Neuronal stem cell (in vitro differentiated cells): ENCODE results near the gene FAM53A.
"Not testable (repeated sequence)": the region's sequence is repeated elsewhere in the genome, so short reads cannot be mapped to it uniquely, and the experiment has no call there.

ENCODE experiments used
- DNase-seq: peaks from one replicate; pipeline ENCODE4 v3.0.0-alpha.2; 2013; ENCODE audit warnings: low spot score
- H2AFZ ChIP-seq: one replicate; pipeline ENCODE4 v1.6.1; 2013; ENCODE audit warnings: mild to moderate bottlenecking, low read length, inconsistent platforms
- H2AK5ac ChIP-seq: 2 replicates; pipeline ENCODE4 v1.6.1; 2013; ENCODE audit warnings: low read depth, mild to moderate bottlenecking, inconsistent platforms, low read length, moderate library complexity, mixed read lengths
- H2BK120ac ChIP-seq: 2 replicates; pipeline ENCODE4 v1.6.1; 2013; ENCODE audit warnings: low read depth, mild to moderate bottlenecking, inconsistent platforms, low read length, moderate library complexity, mixed read lengths
- H2BK12ac ChIP-seq: one replicate; pipeline ENCODE4 v1.6.1; 2013; ENCODE audit warnings: low read length, inconsistent platforms
- H2BK15ac ChIP-seq: 2 replicates; pipeline ENCODE4 v1.6.1; 2013; ENCODE audit warnings: mild to moderate bottlenecking, low read length, inconsistent platforms, mixed read lengths
- H2BK5ac ChIP-seq: one replicate; pipeline ENCODE4 v1.6.1; 2013; ENCODE audit warnings: inconsistent platforms, mild to moderate bottlenecking, low read length, moderate library complexity
- H3K14ac ChIP-seq: one replicate; pipeline ENCODE4 v1.6.1; 2013; ENCODE audit warnings: low read length, inconsistent platforms
- H3K18ac ChIP-seq: 2 replicates; pipeline ENCODE4 v1.6.1; 2013; ENCODE audit warnings: low read length, inconsistent platforms
- H3K23ac ChIP-seq: 2 replicates; pipeline ENCODE4 v1.6.1; 2013; ENCODE audit warnings: low read depth, mild to moderate bottlenecking, mixed read lengths, low read length, inconsistent platforms; ENCODE audit not compliant: poor library complexity
- H3K27ac ChIP-seq: replicated peaks from 3 replicates; pipeline ENCODE4 v1.5.1; 2013; ENCODE audit warnings: low read length, inconsistent platforms
- H3K27me3 ChIP-seq, 3 experiments: 2 replicates each; pipeline ENCODE4 v1.6.1; 2013; ENCODE audit warnings: low read length in 3 of 3, mild to moderate bottlenecking in 2 of 3, inconsistent platforms in 1 of 3, low read depth in 1 of 3, mixed read lengths in 1 of 3, moderate library complexity in 1 of 3; ENCODE audit not compliant: control insufficient read depth in 3 of 3, insufficient read depth in 3 of 3
- H3K36me3 ChIP-seq, 2 donors: replicated peaks in 1 of 2; 2 replicates each; pipeline ENCODE4 v1.6.1; 2013; ENCODE audit warnings: low read length in 2 of 2; ENCODE audit not compliant: control insufficient read depth in 2 of 2, insufficient read depth in 2 of 2
- H3K4ac ChIP-seq: 2 replicates; pipeline ENCODE4 v1.6.1; 2013; ENCODE audit warnings: inconsistent platforms, mild to moderate bottlenecking, low read length, moderate library complexity
- H3K4me1 ChIP-seq, 2 donors: 1 replicate in 1 of 2; 2 replicates in 1 of 2; pipeline ENCODE4 v1.6.1; 2013; ENCODE audit warnings: low read length in 2 of 2, low read depth in 1 of 2; ENCODE audit not compliant: control insufficient read depth in 2 of 2, insufficient read depth in 1 of 2
- H3K4me2 ChIP-seq: one replicate; pipeline ENCODE4 v1.6.1; 2013; ENCODE audit warnings: mild to moderate bottlenecking, low read length, inconsistent platforms; ENCODE audit not compliant: insufficient read depth, poor library complexity, severe bottlenecking
- H3K4me3 ChIP-seq, 2 donors: 2 replicates each; pipeline ENCODE4 v1.5.1; 2013; ENCODE audit warnings: low read length in 2 of 2, mild to moderate bottlenecking in 2 of 2, inconsistent platforms in 1 of 2, moderate library complexity in 1 of 2
- H3K79me1 ChIP-seq: one replicate; pipeline ENCODE4 v1.6.1; 2013; ENCODE audit warnings: low read depth, mild to moderate bottlenecking, inconsistent platforms, low read length, moderate library complexity
- H3K9ac ChIP-seq: one replicate; pipeline ENCODE4 v1.6.1; 2013; ENCODE audit warnings: mild to moderate bottlenecking, low read depth, low read length, inconsistent platforms; ENCODE audit not compliant: poor library complexity
- H3K9me3 ChIP-seq, 2 donors: replicated peaks in 1 of 2; 2 replicates each; pipeline versions ENCODE3 to v1.6.1; 2013; ENCODE audit warnings: low read length in 2 of 2, mild to moderate bottlenecking in 2 of 2, inconsistent platforms in 1 of 2, low read depth in 1 of 2, mixed read lengths in 1 of 2, moderate library complexity in 1 of 2; ENCODE audit not compliant: control insufficient read depth in 2 of 2, insufficient read depth in 1 of 2
- H4K8ac ChIP-seq: one replicate; pipeline ENCODE4 v1.6.1; 2013; ENCODE audit warnings: low read depth, mild to moderate bottlenecking, inconsistent platforms, low read length, moderate library complexity
- H4K91ac ChIP-seq: one replicate; pipeline ENCODE4 v1.6.1; 2013; ENCODE audit warnings: low read length, low read depth, mild to moderate bottlenecking, inconsistent platforms; ENCODE audit not compliant: poor library complexity
- WGBS, 2 donors: extraction: QIAGEN DNeasy Blood & Tissue Kit; methylation state at CpG; one replicate each; pipeline ENCODE4 v1.1.7; 2013; ENCODE audit warnings: missing lambda C conversion rate in 2 of 2, mixed read lengths in 1 of 2; ENCODE audit not compliant: insufficient read length in 2 of 2, insufficient replicate concordance in 1 of 2; ENCODE audit errors: extremely low coverage in 2 of 2; 5-methylcytosine and 5-hydroxymethylcytosine counted together

FAM53A gene

DNA sequence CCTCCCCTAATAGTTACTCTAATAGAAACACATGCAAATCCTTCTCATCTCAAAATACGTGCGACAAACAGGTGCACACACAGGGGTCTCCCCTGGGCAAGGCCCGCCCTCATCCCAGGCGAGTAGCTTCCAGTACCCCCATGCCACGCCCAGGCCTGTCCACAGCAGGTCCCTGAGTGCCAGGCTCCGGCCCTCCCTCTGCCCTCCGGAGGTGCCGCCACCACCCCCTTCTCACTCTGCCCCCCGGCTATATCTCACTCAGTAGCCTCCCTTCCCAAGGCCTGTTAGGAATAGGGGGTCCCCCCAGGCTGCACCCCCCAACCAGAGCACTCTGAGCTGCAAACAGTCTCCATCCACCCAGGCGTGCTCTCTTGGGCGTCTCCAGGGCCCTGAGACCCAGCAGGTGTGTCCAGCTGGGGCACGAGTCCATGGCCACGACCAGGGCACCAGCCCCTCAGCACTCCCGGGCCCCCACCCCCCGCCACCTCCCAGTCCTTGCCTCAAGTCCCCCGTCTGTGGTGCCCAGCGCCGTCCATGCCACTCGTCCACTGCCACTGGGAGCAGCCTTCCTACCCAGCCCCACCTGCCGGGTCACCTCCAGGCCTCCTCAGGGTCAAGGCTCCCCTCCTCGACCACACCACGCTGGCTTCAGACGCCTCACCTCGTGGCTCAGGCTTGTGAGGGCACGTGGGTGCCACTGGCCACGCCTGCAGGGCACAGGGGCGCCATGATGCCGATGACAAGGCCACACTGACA, 41.7 kb downstream of the FAM53A start:
- Histone ChIP-seq H3K4ac (no peak overlapping the region), H3K36me3 (no peaks in the 10 kb centered on the region), H3K79me1 (peaks cover 2% of the 10 kb centered on the region), H2BK120ac (no peak overlapping the region), H3K27ac (no peak overlapping the region), H3K4me1 (peaks cover 7 to 12% of the 10 kb centered on the region in 2 donors), H2AK5ac (peak overlapping the region; percentile 43), H3K4me3 (no peak overlapping the region), H2AFZ (no peak overlapping the region), H4K8ac (no peak overlapping the region), H3K9me3 (no peaks in the 10 kb centered on the region), H3K23ac (peak overlapping the region; percentile 20), H3K14ac (peak overlapping the region; percentile 94), H3K4me2 (no peak overlapping the region), H2BK5ac (peak overlapping the region; percentile 13), H2BK12ac (peak overlapping the region; percentile 58), H3K27me3 (peaks cover 0 to 7% (median 0%) of the 10 kb centered on the region in 3 experiments), H3K9ac (no peak overlapping the region), H3K18ac (peak overlapping the region; percentile 64), H2BK15ac (peak overlapping the region; percentile 75), H4K91ac (no peak overlapping the region)
- no CpG with 5 or more reads among the region's 28 CpGs for WGBS, 2 donors
- no peak for DNase-seq

DNA sequence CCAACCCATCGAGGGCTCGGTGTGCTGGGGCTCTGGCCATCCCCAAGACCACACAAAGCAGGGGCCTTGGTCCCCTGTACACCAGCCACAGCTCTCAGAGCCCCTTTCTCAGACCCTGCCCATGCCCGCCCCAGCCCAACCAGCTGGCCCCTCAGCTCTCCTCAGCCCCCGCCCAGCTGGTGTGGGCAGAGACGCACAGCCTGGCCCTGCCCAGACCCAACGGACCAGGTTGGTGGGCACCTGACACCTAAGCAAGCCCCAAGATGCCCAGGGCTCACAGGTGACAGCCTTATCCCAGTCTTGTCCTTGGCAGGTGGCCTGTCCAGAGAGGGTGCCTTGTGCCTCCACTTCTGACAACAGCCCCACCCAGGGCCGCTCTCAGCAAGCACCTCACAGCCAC, 42.4 kb downstream of the FAM53A start:
- Histone ChIP-seq H3K27me3 (peaks cover 0 to 7% (median 0%) of the 10 kb centered on the region in 3 experiments), H3K14ac (peak overlapping the region; percentile 89), H2BK5ac (no peak overlapping the region), H2BK15ac (no peak overlapping the region), H3K23ac (no peak overlapping the region), H3K9me3 (no peaks in the 10 kb centered on the region), H3K4me2 (no peak overlapping the region), H2AFZ (no peak overlapping the region), H3K4me3 (no peak overlapping the region), H3K4ac (no peak overlapping the region), H3K9ac (peak overlapping the region; percentile 55), H3K27ac (no peak overlapping the region), H3K79me1 (peaks cover 2% of the 10 kb centered on the region), H4K8ac (no peak overlapping the region), H2BK12ac (no peak overlapping the region), H2BK120ac (no peak overlapping the region), H2AK5ac (peak overlapping the region; percentile 45), H4K91ac (no peak overlapping the region), H3K4me1 (peaks cover 7 to 12% of the 10 kb centered on the region in 2 donors), H3K36me3 (no peaks in the 10 kb centered on the region), H3K18ac (peak overlapping the region; percentile 72)
- no CpG with 5 or more reads among the region's 7 CpGs for WGBS, 2 donors
- DNase-seq, result no peak

DNA sequence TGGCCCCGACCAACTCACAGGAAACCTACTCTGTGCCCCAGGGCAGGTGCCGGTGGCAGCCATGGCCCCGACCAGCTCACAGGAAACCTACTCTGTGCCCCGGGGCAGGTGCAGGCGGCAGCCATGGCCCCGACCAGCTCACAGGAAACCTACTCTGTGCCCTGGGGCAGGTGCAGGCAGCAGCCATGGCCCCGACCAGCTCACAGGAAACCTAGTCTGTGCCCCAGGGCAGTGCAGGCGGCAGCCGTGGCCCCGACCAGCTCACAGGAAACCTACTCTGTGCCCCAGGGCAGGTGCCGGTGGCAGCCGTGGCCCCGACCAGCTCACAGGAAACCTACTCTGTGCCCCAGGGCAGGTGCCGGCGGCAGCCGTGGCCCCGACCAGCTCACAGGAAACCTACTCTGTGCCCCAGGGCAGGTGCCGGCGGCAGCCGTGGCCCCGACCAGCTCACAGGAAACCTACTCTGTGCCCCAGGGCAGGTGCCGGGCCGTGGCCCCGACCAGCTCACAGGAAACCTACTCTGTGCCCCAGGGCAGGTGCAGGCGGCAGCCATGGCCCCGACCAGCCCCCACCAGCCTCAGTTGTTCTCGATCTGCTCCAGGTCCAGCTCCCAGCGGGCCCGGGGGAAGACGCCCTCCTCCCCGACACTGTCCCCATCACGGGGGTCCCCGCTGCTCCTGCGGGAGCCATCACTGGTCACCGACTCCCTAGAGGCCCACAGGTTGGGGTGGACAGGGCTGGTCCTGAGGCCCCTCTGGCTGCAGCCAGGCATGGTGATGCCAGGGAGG, 43.2 kb downstream of the FAM53A start:
- not testable (repeated sequence) for H2BK12ac ChIP-seq, H3K4me2 ChIP-seq, H2AK5ac ChIP-seq, H2BK5ac ChIP-seq, H3K27me3 ChIP-seq, H3K14ac ChIP-seq, H3K4ac ChIP-seq, H3K27ac ChIP-seq, H3K9ac ChIP-seq, H3K18ac ChIP-seq, H3K9me3 ChIP-seq, H4K8ac ChIP-seq, H2AFZ ChIP-seq, H3K23ac ChIP-seq, DNase-seq, H2BK15ac ChIP-seq, H3K36me3 ChIP-seq, H4K91ac ChIP-seq, H2BK120ac ChIP-seq, H3K79me1 ChIP-seq, H3K4me3 ChIP-seq
- peaks cover 7 to 12% of the 10 kb centered on the region in 2 donors for H3K4me1 ChIP-seq
- WGBS, 2 donors, result no CpG with 5 or more reads among the region's 35 CpGs

DNA sequence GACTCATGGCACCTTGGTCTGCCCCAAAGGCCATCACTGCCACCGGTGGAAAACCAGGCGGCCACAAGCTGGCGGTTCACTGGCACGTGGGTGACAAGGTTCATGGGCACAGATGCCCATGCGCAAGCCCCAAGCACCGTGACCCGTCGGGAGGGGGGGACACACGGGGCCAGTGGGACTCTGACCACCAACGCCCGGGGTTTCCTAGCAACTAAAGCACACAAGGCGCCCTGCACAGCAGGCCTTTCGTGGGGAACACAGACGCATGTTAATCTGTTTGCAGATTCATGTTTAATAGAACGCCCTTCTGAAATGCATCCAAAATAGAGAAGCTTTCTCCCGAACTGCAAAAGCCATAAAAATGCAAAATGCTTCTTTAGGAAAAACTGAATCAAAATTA, 43.9 kb downstream of the FAM53A start:
- Histone ChIP-seq H3K18ac (peak overlapping the region; percentile 35), H3K4ac (no peak overlapping the region), H2BK120ac (no peak overlapping the region), H3K14ac (no peak overlapping the region), H2AFZ (no peak overlapping the region), H3K23ac (no peak overlapping the region), H2BK12ac (no peak overlapping the region), H3K9me3 (peaks cover 0 to 2% of the 10 kb centered on the region in 2 donors), H3K36me3 (no peaks in the 10 kb centered on the region), H3K9ac (no peak overlapping the region), H3K27ac (no peak overlapping the region), H2AK5ac (no peak overlapping the region), H4K91ac (no peak overlapping the region), H3K27me3 (peaks cover 0 to 7% (median 2%) of the 10 kb centered on the region in 3 experiments), H2BK5ac (no peak overlapping the region), H3K4me1 (peaks cover 6 to 7% of the 10 kb centered on the region in 2 donors), H3K4me2 (no peak overlapping the region), H3K79me1 (peaks cover 2% of the 10 kb centered on the region), H3K4me3 (no peak overlapping the region), H4K8ac (no peak overlapping the region), H2BK15ac (no peak overlapping the region)
- WGBS, 2 donors, result no CpG with 5 or more reads among the region's 16 CpGs
- DNase-seq, result no peak
